IMR-90 (cell line): Measurements from ENCODE around the gene COL5A2. TPM values are rescaled to one million over a fixed set of nuclear protein-coding genes. Genes with fewer than 3 reads are reported as not detected.

Experiments
- ATAC-seq: fragments of 200-7000 bp; cut with Tn5 transposase; 2 replicates; pipeline ENCODE4 v1.9.1; 2020; ENCODE audit warnings: low read depth, mild to moderate bottlenecking, moderate library complexity
- BruUV-seq: library from RNA; stranded (reverse); fragments of 400-500 nt; replicated peaks from 2 replicates; lab custom pipeline; 2021; lab: Mats Ljungman, UMichigan
- CTCF ChIA-PET: fragments of 300-600 bp; formaldehyde crosslinking; extraction: SDS; loops from one replicate; lab custom pipeline; 2021; ENCODE audit warnings: antibody characterized with exemption; lab: Yijun Ruan, JAX
- POLR2A ChIA-PET: fragments of 300-600 bp; sonication (Branson Sonifier 250); formaldehyde crosslinking; loops from one replicate; lab custom pipeline; 2022; ENCODE audit warnings: antibody characterized with exemption; ENCODE audit not compliant: unreplicated experiment; lab: Charles Lee
- DNase-seq: peaks from one replicate; pipeline ENCODE4 v3.0.0; 2013
- H2AFZ ChIP-seq: replicated peaks from 2 replicates; pipeline ENCODE3; 2013; ENCODE audit warnings: low read length, mild to moderate bottlenecking; ENCODE audit not compliant: poor library complexity
- H2AK5ac ChIP-seq: 2 replicates; pipeline ENCODE4 v1.6.1; 2013; ENCODE audit warnings: low read depth, low read length, inconsistent platforms
- H2AK9ac ChIP-seq: replicated peaks from 2 replicates; pipeline ENCODE3; 2013; ENCODE audit warnings: mild to moderate bottlenecking, low read depth, low read length, moderate library complexity; ENCODE audit not compliant: poor library complexity
- H2BK120ac ChIP-seq: 2 replicates; pipeline ENCODE4 v1.6.1; 2013; ENCODE audit warnings: low read depth, low read length, inconsistent platforms
- H2BK15ac ChIP-seq: 3 replicates; pipeline ENCODE4 v1.6.1; 2013; ENCODE audit warnings: low read depth, low read length, inconsistent platforms
- H2BK20ac ChIP-seq: 2 replicates; pipeline ENCODE4 v1.6.1; 2013; ENCODE audit warnings: low read depth, mild to moderate bottlenecking, inconsistent platforms, low read length, moderate library complexity
- H2BK5ac ChIP-seq: 2 replicates; pipeline ENCODE4 v1.6.1; 2013; ENCODE audit warnings: mild to moderate bottlenecking, low read depth, low read length, inconsistent platforms; ENCODE audit not compliant: poor library complexity, severe bottlenecking
- H3K14ac ChIP-seq: replicated peaks from 2 replicates; pipeline ENCODE4 v1.6.1; 2013; ENCODE audit warnings: low read depth, low read length, inconsistent platforms
- H3K18ac ChIP-seq: 2 replicates; pipeline ENCODE4 v1.6.1; 2013; ENCODE audit warnings: low read depth, low read length, control low read depth
- H3K23ac ChIP-seq: 2 replicates; pipeline ENCODE4 v1.6.1; 2013; ENCODE audit warnings: low read depth, low read length, inconsistent platforms
- H3K27ac ChIP-seq: 2 replicates; pipeline ENCODE4 v1.5.1; 2013; ENCODE audit warnings: mild to moderate bottlenecking, control low read depth, low read length; ENCODE audit not compliant: insufficient read depth
- H3K27me3 ChIP-seq: 2 replicates; pipeline ENCODE4 v1.6.1; 2013; ENCODE audit warnings: low read length; ENCODE audit not compliant: control insufficient read depth, insufficient read depth
- H3K36me3 ChIP-seq: 2 replicates; pipeline ENCODE4 v1.6.1; 2013; ENCODE audit warnings: low read length, mixed read lengths; ENCODE audit not compliant: control insufficient read depth, insufficient read depth
- H3K4ac ChIP-seq: 2 replicates; pipeline ENCODE4 v1.6.1; 2013; ENCODE audit warnings: low read depth, low read length, inconsistent platforms
- H3K4me1 ChIP-seq: 2 replicates; pipeline ENCODE4 v1.6.1; 2013; ENCODE audit warnings: low read length, mixed read lengths; ENCODE audit not compliant: control insufficient read depth, insufficient read depth
- H3K4me2 ChIP-seq: 2 replicates; pipeline ENCODE4 v1.6.1; 2013; ENCODE audit warnings: low read depth, mild to moderate bottlenecking, control low read depth, low read length, moderate library complexity
- H3K4me3 ChIP-seq: 2 replicates; pipeline ENCODE4 v1.5.1; 2013; ENCODE audit warnings: low read depth, mild to moderate bottlenecking, control low read depth, low read length, moderate library complexity; ENCODE audit not compliant: insufficient read depth
- H3K56ac ChIP-seq: 2 replicates; pipeline ENCODE4 v1.6.1; 2013; ENCODE audit warnings: low read length, inconsistent platforms; ENCODE audit not compliant: insufficient read depth; ENCODE audit errors: extremely low read depth
- H3K79me1 ChIP-seq, 2 experiments: 2 replicates each; pipeline ENCODE4 v1.6.1; 2013; ENCODE audit warnings: low read length in 2 of 2, inconsistent platforms in 1 of 2, low read depth in 1 of 2
- H3K9ac ChIP-seq: 2 replicates; pipeline ENCODE4 v1.6.1; 2013; ENCODE audit warnings: low read depth, low read length, control low read depth
- H3K9me1 ChIP-seq: 2 replicates; pipeline ENCODE4 v1.6.1; 2013; ENCODE audit warnings: low read length, inconsistent platforms; ENCODE audit not compliant: insufficient read depth
- H3K9me3 ChIP-seq: 2 replicates; pipeline ENCODE4 v1.6.1; 2013; ENCODE audit warnings: low read length; ENCODE audit not compliant: control insufficient read depth, insufficient read depth
- H4K20me1 ChIP-seq: 2 replicates; pipeline ENCODE4 v1.6.1; 2013; ENCODE audit warnings: low read length, inconsistent platforms; ENCODE audit not compliant: insufficient read depth
- H4K5ac ChIP-seq: 2 replicates; pipeline ENCODE4 v1.6.1; 2013; ENCODE audit warnings: mild to moderate bottlenecking, low read depth, low read length, control low read depth
- H4K8ac ChIP-seq, 2 experiments: 2 replicates each; pipeline ENCODE4 v1.6.1; 2013; ENCODE audit warnings: low read depth in 2 of 2, low read length in 2 of 2, control low read depth in 1 of 2, inconsistent platforms in 1 of 2
- H4K91ac ChIP-seq: 2 replicates; pipeline ENCODE4 v1.6.1; 2013; ENCODE audit warnings: low read depth, low read length, inconsistent platforms; ENCODE audit not compliant: insufficient read depth
- FOS ChIP-seq: fragments of 150-350 bp; IDR thresholded peaks from 2 replicates; pipeline ENCODE4 v1.6.1; 2016; ENCODE audit warnings: low read depth, low read length
- NFE2L2 ChIP-seq: fragments of 150-350 bp; IDR thresholded peaks from 2 replicates; pipeline ENCODE4 v1.6.1; 2016; ENCODE audit warnings: low read depth, mild to moderate bottlenecking, low read length
- RAD21 ChIP-seq: IDR thresholded peaks from 2 replicates; pipeline ENCODE4 v1.6.1; 2012; ENCODE audit warnings: low read length, improper control_type of control experiment
- WGBS, 2 experiments: methylation state at CpG; one replicate each; pipeline versions ENCODE4 v1.1.5 to v1.1.7; 2013; ENCODE audit warnings: missing lambda C conversion rate in 2 of 2; ENCODE audit not compliant: insufficient read length in 1 of 2; ENCODE audit errors: extremely low coverage in 2 of 2; 5-methylcytosine and 5-hydroxymethylcytosine counted together
- dilution Hi-C: fragments of 300-500 bp; cut with HindIII; formaldehyde crosslinking; loops from one replicate; pipeline ENCODE4 v1.14.3; 2018; ENCODE audit warnings: low sequenced_read_pairs; ENCODE audit not compliant: unreplicated experiment
- in situ Hi-C: fragments of 300-500 bp; cut with MboI; formaldehyde crosslinking; loops from 3 replicates; pipeline ENCODE4 v1.14.3; 2019; ENCODE audit warnings: low sequenced_read_pairs, inconsistent platforms, mixed read lengths
- intact Hi-C: fragments of 100-400 bp; cut with micrococcal nuclease; formaldehyde crosslinking; loops from 2 replicates; pipeline ENCODE4 v1.10.0; 2022
- polyA plus RNA-seq, 3 experiments: library from polyadenylated mRNA; depleted of rRNA; stranded (reverse); fragments of >200 nt; gene quantifications; 2 replicates each; pipeline ENCODE4 v1.2.3, GENCODE V29; 2012; ENCODE audit warnings: low replicate concordance in 1 of 3
- total RNA-seq: library from RNA; depleted of rRNA; stranded (reverse); fragments of >200 nt; gene quantifications from 2 replicates; pipeline ENCODE4 v1.2.3, GENCODE V29; 2012

The COL5A2 gene
- total and polyA plus RNA-seq, 2 of the 4 experiments (the other 2 are of a cell fraction): 181 to 257 TPM

DNA sequence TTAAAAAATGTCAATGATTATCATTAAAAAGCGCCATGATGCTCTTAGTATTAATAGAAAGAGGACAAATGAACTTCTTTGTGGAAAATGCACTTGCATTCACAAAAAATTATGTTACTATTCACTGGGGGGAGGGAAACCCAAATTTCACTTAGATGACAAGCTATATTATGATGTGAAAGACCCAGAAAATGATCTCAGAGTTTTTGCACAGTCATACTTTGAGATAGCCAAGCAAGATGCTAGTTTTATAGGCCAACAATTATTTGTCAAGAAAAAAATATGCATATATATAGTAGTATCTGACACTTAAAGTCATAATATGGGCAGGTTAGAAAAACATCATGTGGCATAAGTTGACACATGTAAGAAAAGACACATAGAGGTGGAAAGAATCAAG lies 31.6 kb downstream of the COL5A2 start:
- Histone ChIP-seq H3K36me3 (peaks cover 1% of the 10 kb centered on the region; the same call in 1 of the 2 replicates), H2BK15ac (peak overlapping the region; percentile 68; the same call in 1 of the 3 replicates), H2AK5ac (peak overlapping the region; percentile 46; the same call in 1 of the 2 replicates), H3K9me3 (no peaks in the 10 kb centered on the region), H4K91ac (no peak overlapping the region), H3K9ac (no peak overlapping the region), H2AK9ac (no peak overlapping the region), H3K4ac (no peak overlapping the region), H3K4me1 (peaks cover 20% of the 10 kb centered on the region), H3K9me1 (0 out of 2 replicates have a peak, but pooled peaks cover 6% of the 10 kb centered on the region), H3K4me2 (no peak overlapping the region), H3K18ac (peak overlapping the region; percentile 74; the same call in 1 of the 2 replicates), H2BK120ac (no peak overlapping the region), H3K14ac (peak overlapping the region; percentile 53; the same call in 1 of the 2 replicates), H3K23ac (peak overlapping the region; percentile 28; the same call in 1 of the 2 replicates), H2BK20ac (no peak overlapping the region), H2AFZ (no peak overlapping the region), H2BK5ac (peak overlapping the region; percentile 77), H4K5ac (peak overlapping the region; percentile 49; the same call in 1 of the 2 replicates), H3K4me3 (no peak overlapping the region), H3K27ac (no peak overlapping the region), H3K79me1 (peaks cover under 1 to 34% of the 10 kb centered on the region in 2 experiments; a peak in 3 of 4 replicates), H4K8ac (peak overlapping the region in 1 of 2 experiments; percentile 49; a peak in 1 of 4 replicates), H3K56ac (no peak overlapping the region; the same call in 1 of the 2 replicates), H3K27me3 (no peaks in the 10 kb centered on the region), H4K20me1 (peaks cover 31% of the 10 kb centered on the region; the same call in 1 of the 2 replicates)
- BruUV-seq: no TSS peak
- no CpG with 5 or more reads among the region's 1 CpG for WGBS, 2 experiments
- ChIA-PET CTCF (interaction anchor here (0.6 to 0.9 kb wide), 3 partner anchors 16 to 33 kb away, joined by 3 read pairs; no protein-coding TSS in a partner anchor), POLR2A (no interaction called here)
- TF ChIP-seq RAD21 (no peak), FOS (no peak), NFE2L2 (peak; percentile 71)
- no peak for DNase-seq
- intact Hi-C loops (no loop called here), in situ Hi-C loops (no loop called here), dilution Hi-C loops (no loop called here)
- no peak for ATAC-seq
